Fibroblast of skin of left quadriceps (primary cell): Measurements from ENCODE around the gene ZNF710.
A peak's percentile ranks its signal among the peaks of the same experiment; 100 is the strongest.

Experiments
- DNase-seq, 2 experiments: peaks; one replicate each; pipeline ENCODE4 v3.0.0-alpha.2; 2013; ENCODE audit warnings: low read depth in 2 of 2

ZNF710 gene

DNA sequence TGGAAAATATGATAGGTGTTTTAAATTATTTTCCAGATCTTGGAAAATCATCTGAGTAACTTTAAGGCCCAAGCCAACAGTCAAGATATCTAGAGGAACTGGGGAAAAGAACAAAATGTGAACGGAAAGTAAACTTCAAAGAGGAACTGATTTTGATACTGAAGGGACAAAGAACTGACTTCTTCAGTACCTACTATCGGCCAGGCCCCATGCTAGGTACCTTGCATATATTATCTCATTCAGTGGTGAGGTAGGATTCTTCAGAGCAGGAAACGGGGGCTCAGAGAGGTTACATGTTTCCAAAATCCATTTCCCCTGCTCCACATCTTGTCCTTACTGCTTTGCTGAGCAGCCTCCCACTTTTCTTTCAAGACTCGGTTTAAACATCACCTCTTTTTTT, 9.8 kb upstream of the ZNF710 start:
- DNase-seq, result no peak

DNA sequence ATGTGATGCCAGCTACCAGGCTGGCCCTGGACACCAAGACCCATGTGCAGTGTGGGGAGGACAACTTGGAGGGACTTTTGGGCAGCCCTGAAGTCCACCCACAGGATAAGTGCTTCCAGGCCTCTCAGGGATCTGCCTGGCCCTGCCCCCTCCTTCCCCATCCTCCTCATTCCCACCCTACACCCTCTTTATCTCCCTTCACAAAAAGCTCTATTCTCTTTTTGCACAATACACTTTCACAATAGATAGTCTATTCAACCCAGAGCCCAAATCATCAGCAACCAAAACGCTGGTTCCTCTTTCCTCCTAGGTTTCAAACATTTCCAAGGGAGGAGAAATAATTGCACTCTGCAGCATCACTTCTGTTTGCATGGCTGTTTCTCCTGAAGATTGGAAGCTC, 7.8 kb upstream of the ZNF710 start:
- DNase-seq, result no peak

DNA sequence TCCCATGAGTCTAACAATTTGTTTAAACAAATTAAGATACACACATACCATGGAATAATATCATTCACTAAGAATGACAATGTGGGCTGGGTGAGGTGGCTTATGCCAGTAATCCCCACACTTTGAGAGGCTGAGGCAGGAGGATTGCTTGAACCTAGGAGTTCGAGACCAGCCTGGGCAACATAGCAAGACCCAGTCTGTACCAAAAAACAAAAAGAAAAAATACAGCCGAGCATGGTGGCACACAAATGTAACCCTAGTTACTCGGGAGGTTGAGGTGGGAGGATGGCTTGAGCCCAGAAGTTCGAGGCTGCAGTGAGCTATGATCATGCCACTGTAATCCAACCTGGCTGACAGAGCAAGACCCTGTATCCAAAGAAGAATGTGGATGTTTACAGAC, 4.0 kb upstream of the ZNF710 start:
- no peak for DNase-seq

DNA sequence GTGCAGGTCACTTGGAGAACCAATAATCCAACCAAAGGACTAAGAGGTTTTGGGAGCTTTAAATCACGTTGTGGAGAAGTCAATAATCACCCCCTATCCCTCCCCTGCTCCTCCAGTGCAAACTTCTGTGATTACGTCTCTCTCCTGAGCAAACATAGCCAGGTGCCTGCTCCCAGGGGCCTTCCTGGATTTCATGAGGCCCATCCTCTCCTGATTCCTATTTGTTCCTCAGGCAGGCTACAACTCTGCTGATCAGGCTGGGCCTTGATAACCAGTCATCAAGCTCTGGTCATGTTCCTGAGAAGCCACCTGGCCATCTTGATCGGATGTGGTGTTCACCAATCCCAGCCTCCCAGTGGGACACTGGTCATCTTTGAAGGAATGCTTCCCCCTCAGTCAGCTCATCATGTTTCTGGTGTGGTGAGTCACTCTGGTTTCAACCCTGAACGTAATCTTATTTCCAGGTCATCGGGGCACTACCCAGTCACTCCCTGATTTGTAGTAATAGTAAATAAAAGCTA, 2.9 kb upstream of the ZNF710 start:
- no peak for DNase-seq

DNA sequence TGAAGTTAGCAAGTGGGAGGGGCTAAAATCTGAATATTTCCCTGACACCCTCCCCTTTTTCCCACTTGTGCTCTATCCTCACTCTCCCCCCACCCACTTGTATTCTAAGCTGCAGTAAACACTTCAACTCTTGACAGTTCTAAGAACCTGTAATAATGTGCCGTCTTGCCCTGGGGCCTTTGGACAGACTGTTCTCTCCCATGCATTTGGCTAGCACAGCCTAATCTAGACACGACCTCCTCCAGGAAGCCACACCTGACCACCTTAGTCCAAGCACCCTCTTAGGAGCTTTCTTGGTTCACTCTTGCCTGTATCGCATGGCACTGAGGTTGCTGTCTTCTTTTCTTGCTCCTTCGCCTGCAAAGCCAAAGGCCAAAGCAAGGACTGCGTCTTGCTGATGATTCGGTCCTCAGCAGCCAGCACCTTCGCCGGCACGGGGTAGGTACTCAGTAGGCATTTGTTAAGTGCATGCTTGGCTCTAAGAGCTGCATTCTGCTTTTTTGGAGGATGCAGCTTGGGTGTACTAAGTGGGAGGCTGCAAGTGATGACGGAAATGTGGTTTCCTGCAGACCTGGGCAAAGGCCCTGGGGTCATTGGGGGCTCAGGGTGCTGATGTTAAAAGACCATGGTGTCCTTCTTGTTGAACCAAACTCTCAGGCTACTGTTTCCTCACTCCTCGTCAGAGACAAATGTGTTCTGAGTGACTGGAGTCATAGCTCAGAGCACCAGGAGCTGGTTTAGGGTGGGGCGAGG, 2.0 kb upstream of the ZNF710 start:
- DNase-seq, result no peak

DNA sequence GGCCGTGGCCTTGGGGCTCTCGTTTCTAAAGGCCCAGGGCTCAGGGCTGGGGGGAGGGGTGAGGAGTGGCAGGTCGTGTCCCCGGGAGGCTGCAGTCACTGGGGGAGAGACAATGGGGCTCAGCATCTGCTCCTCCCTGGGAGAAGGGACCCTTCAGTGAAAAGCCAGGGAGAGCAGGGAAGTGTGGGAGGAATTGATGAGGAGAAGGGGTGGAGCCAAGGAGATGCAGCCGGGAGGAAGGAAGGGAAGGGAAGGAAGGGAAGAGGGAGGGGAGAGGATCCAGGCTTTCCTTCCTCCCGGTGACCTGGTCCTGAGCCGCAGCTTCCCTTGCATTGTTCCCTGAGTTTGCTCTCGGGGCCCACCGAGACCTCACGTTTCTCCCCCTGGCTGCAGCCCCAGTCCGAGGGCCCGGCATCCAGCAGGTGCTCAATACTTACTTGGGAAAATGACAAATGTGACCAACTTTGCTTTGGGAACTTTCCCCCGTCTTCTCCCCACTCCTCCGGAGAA, 1.4 kb upstream of the ZNF710 start:
- DNase-seq, result no peak

DNA sequence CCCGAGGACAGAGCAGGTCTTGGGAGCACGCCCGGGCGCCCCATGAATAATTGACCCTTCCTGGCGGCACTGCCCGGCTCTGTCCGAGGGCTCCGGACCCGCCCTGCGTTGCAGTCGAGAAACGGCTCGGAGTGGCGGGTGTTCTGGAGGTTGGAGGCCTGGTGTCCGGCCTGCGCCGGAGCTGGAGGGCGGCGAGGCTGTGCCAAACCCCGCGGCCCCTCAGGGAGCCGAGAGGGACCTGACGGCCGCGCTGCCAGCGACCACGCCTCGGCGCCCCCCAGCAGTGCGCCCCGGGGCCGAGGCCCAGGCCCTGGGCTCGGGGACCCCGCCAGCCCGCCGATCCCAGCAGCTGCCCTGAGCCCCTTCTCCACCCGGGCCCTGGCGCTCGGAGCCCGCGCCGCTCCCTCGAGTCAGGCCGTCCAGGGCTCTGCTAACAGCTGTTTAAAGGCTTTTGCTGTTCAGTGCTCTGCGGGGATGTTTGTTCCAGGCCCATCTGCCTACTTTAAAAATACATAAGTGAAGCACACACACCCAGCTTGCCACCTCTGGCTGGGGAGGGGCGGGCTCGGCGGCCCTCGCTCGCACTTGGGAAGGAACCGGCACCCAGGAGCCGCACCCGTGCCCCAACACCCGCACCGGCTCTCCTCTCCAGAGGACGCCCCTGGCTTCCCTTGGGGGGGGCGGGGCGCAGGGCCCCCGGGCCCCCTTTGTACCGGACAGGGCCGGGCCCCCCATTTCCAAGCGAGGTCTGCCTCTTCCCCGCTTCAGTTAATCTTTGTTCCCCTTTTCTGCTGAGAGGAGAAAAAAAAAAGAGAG, 730 bp upstream of the ZNF710 start:
- no peak for DNase-seq

DNA sequence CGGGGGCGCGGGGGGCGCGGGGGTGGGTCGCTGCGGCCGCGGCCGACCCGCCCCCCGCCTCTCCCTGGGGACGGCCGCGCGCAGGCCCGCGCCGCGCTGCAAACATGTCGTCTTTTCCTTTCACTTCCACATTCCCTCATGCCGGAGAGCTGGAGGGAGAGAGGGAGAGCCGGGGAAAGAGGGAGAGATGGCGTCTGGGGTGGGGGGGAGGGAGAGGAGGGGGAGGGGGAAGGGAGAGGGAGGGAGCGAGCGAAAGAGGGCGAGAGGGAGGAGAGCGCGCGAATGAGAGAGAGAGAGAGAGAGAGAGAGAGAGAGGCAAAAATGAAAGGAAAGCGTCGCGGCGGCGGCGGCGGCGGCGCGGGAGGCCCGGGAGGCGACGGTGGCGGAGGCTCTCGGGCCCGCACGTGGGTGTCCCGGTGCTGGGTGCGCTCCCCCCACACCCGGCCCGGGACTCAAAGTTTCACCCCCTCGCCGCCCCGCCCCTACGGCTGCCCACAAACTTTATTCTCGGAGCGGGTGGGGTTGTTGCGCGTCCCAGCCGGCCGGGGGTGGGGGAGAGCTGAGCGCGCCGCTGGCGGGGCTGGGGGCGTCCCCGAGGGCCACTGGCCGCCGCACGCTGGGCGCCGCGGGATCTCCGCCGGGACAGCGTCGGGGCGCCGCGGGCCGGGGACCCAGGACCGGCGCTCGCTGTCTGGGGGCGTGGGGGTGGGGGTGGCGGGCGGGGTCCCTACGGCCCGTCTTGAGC, 731 bp downstream of the ZNF710 start:
- DNase-seq, result peak in 1 of 2 experiments; percentile 44

DNA sequence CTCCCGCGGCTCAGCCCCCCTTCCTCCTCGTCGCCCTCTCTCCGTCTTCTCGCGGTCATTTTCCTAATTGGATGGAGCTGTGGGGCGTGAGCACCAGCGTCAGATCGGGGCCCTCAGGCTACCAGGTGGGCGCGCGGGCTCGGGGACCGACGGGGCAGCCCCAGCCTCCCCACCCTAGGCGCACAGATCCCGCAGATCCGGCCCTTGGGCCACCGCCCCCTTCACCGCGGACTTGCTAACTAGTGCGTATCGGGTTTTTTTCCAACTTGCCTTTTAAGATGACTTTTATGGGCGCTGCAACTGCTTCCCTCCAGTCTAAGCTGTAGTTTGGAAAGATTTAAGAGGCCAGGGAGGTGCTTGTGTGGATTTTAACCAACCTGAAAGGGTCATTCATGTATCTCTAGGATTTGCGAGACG, 1.3 kb downstream of the ZNF710 start:
- no peak for DNase-seq

DNA sequence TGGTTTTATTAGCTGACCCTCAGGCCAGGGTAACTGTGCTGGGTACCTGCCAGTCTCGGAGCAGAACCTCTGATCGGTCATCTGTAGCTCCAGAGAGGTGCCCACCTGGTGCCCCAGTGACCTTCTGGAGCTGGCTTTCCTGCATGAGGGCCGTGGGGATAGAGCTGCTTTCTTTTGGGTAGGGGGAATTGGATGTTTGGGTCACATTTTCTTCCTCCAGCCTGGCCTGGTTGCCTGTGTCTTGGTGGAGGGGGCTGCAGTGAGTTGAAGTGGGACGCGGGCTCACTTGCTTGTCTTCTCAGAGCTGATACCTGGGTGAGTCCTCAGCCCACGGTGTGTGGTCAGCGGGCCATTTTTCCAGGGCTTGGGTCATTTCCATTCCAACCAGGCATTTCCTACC, 2.6 kb downstream of the ZNF710 start:
- no peak for DNase-seq

DNA sequence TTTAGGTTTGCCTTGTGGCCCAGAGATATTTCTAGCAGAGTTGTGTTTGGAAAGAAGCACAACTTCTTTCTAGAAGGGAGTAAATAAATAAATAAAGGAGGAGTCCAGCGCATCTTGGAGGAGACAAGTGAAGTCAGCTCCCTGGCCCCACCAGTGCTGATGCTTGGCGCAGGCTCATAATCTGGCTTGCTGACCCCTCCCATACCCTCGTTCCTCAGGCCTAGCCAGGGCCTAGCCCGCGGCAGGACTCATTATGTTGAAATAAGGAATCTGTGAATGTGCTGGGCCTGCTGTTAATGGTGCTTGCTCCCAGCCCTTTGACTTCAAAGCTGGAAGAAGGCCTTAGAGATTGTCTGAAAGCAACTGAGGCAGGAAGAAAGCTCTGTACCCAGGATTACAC, 3.1 kb downstream of the ZNF710 start:
- DNase-seq, result no peak

DNA sequence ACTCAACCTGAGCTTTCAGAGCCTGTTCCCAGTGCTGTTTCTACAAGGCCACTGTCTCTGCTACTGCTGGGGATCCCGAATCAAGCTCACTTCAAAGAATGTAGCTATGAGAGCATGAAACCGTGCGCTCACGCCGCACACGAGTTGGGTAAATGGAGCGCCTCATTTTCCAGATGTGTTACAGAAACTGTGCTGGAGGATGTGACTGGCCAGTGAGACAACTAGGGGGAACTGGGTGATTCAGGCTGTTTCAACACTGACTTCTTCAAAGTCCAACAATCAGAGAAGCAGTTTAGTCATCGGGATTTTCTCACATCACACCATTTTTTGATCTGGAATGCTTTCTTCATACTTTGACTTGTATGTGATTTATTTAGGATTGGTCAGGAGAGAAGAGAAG, 3.5 kb downstream of the ZNF710 start:
- peak; percentile 92 for DNase-seq

DNA sequence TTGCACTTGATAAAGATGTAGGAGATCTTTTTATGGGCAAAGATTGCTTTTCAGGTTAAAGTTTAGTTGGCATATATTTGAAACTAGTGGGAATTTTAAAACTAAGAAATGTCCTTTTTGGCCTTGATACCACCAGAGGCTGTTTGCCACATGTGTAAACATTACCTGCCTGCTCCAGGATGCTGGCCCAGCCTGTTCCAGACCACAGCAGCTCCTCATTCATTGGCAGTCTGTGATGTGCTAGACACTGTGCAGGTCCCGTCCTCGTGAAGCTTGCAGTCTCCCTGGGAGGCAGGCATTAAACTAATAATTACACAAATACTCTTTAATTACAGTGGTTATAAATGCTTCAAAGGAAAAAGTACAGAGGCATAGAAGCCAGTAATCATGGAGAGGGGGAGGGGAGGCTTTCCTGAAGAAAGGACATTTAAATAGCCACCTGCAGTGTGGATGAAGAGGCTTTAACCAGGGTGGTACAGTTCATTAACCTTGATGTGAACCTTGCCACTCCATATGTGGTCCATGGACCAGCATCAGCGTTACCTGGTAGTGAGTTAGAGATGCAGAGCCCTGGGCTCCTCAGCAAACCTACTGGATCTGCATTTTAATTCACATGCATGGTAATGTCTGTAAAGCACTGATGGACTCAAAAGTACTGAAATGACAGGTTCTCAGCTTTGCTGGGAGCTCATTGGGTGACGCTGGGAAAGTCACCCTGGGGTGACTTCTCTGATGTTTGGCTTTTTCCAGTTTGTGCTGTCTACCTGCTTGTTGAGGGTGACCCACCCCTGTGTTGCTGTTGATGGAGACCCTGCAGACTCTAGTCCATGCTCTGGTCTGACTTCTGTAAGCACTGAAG, 5.3 kb downstream of the ZNF710 start:
- DNase-seq, result no peak

DNA sequence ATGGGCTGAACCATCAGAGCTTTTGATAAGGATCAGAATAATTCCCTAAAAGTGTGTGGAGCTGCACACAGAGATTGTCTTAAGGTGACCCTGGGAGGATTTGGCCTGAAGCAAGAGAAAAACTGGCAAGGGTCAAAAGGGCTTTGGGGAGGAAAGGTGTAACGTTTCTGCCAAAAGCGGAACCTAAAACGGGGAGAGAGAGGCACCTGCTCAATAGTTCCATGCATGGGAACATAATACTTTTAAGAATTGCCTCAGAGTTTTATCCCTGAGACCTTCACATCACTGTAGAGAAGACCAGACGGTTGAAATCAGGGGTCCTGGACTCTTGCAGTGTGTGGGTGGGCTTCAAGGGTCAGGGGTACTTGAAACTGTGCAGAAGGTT, 5.9 kb downstream of the ZNF710 start:
- no peak for DNase-seq

DNA sequence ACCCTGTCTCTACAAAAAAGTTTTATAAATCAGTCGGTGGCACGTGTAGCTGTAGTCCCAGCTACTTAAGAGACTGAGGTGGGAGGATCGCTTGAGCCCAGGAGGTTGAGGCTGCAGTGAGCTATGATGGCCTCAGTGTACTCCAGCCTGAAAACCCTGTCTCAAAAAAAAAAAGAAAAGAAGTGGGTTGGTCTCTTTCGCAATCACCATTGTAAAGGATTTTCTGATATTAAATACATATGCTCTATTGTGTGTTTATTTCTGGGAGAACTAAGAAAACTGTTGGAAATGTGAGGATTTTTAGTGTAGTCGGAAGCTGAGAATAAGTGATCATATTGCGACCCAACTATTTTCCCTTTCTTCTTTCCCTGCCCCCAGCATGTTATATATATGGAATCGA, 7.5 kb downstream of the ZNF710 start:
- DNase-seq, result no peak

DNA sequence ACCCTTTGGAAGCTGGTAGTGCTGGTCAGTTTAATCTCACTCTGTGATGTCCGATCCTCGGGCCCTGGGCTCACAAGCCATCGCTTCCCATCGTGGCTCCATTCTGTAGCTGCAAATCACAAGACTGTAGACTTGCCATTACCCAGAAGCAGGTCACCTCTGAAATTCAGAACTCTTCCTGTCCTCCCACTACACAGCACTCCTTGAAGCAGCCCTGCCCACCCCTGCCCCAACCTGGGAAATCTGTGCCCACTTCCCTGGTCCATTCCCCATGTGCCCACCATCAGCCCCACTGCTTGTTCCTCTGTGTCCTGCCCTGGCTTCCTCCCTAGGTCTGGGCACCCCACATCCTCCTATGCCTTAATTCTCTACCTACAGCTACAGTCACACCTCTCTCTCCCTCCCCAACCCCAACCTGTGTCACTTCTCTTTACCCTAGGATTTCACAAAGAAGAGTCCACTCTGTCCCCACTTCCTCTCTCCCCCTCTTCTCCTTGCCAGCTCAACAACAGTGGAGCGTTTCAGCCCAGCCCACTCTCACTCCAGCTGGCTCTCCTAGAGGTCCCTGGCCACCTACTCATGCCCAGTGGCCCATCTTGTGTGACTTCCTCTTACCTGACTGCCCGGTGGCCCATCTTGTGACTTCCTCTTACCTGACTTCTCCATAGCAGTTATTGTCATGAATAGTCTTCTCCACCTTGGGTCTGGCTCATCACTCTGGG, 8.3 kb downstream of the ZNF710 start:
- no peak for DNase-seq

DNA sequence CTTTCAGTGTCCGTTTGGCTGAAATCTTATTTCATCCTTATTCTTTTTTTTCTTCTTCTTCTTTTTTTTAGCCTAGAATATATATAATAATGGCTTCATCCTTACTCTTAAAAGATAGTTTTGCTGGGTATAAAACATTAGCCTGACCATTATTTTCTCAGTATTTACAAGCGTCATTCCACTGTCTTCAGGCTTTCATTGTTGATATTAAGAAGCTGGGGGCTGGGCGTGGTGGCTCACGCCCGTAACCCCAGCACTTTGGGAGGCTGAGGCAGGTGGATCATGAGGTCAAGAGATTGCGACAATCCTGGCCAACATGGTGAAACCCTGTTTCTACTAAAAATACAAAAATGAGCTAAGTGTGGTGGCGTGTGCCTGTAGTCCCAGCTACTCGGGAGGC, 10.6 kb downstream of the ZNF710 start:
- no peak for DNase-seq

DNA sequence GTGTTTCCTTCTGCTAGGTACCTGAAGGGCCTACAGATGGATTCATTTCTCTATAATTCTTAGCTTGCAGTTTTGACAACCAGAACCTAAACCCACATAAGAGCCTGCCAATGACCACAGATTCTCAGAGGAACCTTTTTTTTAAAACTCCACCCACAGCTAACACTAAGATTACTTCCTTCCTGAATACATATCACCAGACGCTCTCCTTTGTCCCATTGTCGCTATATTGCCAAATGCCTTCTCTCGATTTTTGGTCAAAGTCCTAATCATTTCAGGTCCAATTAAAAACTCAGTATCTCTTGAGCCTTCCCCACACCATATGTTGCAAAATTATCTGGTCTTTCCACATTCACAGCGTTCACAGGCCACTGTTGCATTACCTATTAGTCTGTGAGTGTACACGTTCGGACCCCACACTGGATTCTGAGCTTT, 12.4 kb downstream of the ZNF710 start:
- no peak for DNase-seq

DNA sequence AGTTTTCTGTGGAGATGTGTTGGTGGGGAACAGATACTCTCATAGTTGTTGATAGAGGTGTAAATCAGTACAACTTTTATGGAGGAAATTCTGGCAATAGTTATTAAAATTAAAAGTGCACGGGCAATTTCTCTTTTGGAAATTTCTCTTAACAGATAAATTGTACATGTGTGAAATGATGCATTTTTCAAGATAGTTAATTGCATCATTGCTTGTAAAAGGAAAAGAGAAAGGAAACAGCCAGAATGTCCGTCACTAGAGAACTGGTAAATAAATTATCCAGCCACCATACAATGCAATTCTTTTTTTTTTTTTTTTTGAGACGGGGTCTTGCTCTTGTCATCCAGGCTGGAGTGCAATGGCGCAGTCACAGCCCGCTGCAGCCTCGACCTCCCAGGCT, 14.2 kb downstream of the ZNF710 start:
- DNase-seq, result no peak

DNA sequence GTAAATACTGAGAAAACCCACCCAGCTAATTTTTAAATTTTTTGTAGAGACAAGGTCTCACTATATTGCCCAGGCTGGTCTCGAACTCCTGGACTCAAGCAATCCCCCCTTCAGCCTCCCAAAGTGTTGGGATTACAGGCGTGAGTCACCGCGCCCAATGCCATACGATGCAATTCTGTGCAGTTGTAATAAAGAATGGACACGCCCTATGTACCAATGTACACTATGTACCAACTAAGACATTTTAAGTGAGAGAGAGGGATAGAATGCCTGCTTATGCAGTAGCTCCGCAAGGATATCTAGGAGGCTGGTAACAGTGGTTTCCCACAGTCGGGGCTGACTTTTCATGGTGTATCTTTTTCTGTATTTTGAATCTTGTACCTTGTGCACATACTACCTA, 14.6 kb downstream of the ZNF710 start:
- no peak for DNase-seq

DNA sequence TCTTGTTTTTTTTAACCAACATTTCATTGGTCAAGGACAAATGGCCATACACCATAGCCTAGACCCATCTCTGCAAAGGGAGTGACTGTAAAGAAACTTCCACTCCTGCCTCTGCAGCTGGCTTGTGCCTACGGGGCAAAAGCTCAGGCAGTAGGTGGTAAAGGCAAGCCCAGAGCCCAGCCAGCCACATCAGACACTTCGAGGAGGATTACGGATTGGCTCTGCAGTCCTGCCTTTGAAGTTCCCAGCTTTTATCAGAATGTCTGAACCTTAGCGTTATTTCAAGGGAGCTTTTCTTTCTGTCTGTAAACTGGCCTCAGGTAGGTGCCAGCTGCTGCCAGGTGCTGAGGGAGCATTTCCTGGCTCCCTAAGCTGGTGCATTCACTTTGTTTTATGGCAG, 15.6 kb downstream of the ZNF710 start:
- no peak for DNase-seq
